HepG2 (cell line): ENCODE measurements around the gene RPL26. TPM values are rescaled to one million over a fixed set of nuclear protein-coding genes. Genes with fewer than 3 reads are reported as not detected.

Experiments
- ATAC-seq: fragments of 200-7000 bp; cut with Tn5 transposase; 3 replicates; pipeline ENCODE4 v1.9.1; 2020; ENCODE audit warnings: mild to moderate bottlenecking, moderate library complexity
- BruUV-seq: library from RNA; stranded (reverse); fragments of 400-500 nt; replicated peaks from 2 replicates; lab custom pipeline; 2021; lab: Mats Ljungman, UMichigan
- CTCF ChIA-PET: fragments of 300-600 bp; formaldehyde crosslinking; extraction: SDS; loops from one replicate; lab custom pipeline; 2021; ENCODE audit warnings: low total read pairs, inconsistent platforms, low intra/inter-chr PET ratio; lab: Yijun Ruan, JAX
- POLR2A ChIA-PET: fragments of 350-600 bp; sonication (Branson Sonifier 250); formaldehyde crosslinking; loops from one replicate; lab custom pipeline; 2020; ENCODE audit warnings: antibody characterized with exemption, inconsistent platforms; lab: Yijun Ruan, JAX
- DNase-seq: peaks from one replicate; pipeline ENCODE4 v3.0.0-alpha.2; 2015; ENCODE audit warnings: low spot score
- FAIRE-seq: peaks from 3 replicates; lab custom pipeline; 2011; peaks lifted over from hg19 to GRCh38; lab: Jason Lieb, UNC
- H2AFZ ChIP-seq: one replicate; pipeline ENCODE4 v1.6.1; 2011; ENCODE audit warnings: low read length, inconsistent platforms
- H3K27ac ChIP-seq: fragments of 300-600 bp; 3 replicates; pipeline ENCODE4 v1.8.0; 2011; ENCODE audit warnings: mixed run types, mild to moderate bottlenecking, mixed read lengths, low read length, inconsistent platforms; ENCODE audit not compliant: insufficient read depth; ENCODE audit errors: extremely low read length
- H3K27me3 ChIP-seq, 2 experiments: fragments of 200-600 bp in 1 of 2; 2 replicates in 1 of 2; 3 replicates in 1 of 2; pipeline versions ENCODE4 v1.6.0 to v1.8.0; 2011; ENCODE audit warnings: low read length in 2 of 2, mild to moderate bottlenecking in 2 of 2, moderate library complexity in 2 of 2, inconsistent platforms in 1 of 2; ENCODE audit not compliant: insufficient read depth in 2 of 2, control insufficient read depth in 1 of 2
- H3K36me3 ChIP-seq, 2 experiments: fragments of 200-600 bp in 1 of 2; replicated peaks in 1 of 2; 2 replicates in 1 of 2; 3 replicates in 1 of 2; pipeline versions ENCODE4 v1.5.1 to v1.8.0; 2011; ENCODE audit warnings: low read length in 2 of 2, inconsistent platforms in 1 of 2; ENCODE audit not compliant: insufficient read depth in 2 of 2, control insufficient read depth in 1 of 2
- H3K4me1 ChIP-seq: 2 replicates; pipeline ENCODE4 v1.5.1; 2012; ENCODE audit warnings: low read length, inconsistent platforms; ENCODE audit not compliant: insufficient read depth
- H3K4me2 ChIP-seq: 2 replicates; pipeline ENCODE4 v1.6.0; 2011; ENCODE audit warnings: low read depth, low read length, inconsistent platforms
- H3K4me3 ChIP-seq, 3 experiments: fragments of 200-600 bp in 1 of 3; sonication (generic), shearing (Covaris generic) in 1 of 3; replicated peaks in 1 of 3; 2 replicates each; pipeline ENCODE4 v1.5.1; 2011 to 2016; ENCODE audit warnings: low read length in 3 of 3, inconsistent platforms in 2 of 3, low read depth in 2 of 3, mild to moderate bottlenecking in 2 of 3, control low read depth in 1 of 3, mixed read lengths in 1 of 3; ENCODE audit not compliant: insufficient read depth in 1 of 3
- H3K79me2 ChIP-seq: one replicate; pipeline ENCODE4 v1.6.1; 2011; ENCODE audit warnings: low read length, inconsistent platforms; ENCODE audit not compliant: insufficient read depth
- H3K9ac ChIP-seq: 2 replicates; pipeline ENCODE4 v1.6.0; 2011; ENCODE audit warnings: mild to moderate bottlenecking, low read depth, low read length, inconsistent platforms; ENCODE audit not compliant: insufficient read depth
- H3K9me3 ChIP-seq: 2 replicates; pipeline ENCODE4 v1.5.1; 2012; ENCODE audit warnings: mild to moderate bottlenecking, low read length
- H4K20me1 ChIP-seq: 2 replicates; pipeline ENCODE4 v1.6.0; 2011; ENCODE audit warnings: inconsistent platforms, mild to moderate bottlenecking, low read length, moderate library complexity; ENCODE audit not compliant: insufficient read depth
- PRDM15 ChIP-seq: sonication (generic); formaldehyde crosslinking; IDR thresholded peaks from 2 replicates; pipeline ENCODE4 v1.4.0; 2020; ENCODE audit warnings: missing genetic modification reagents
- ZNF274 ChIP-seq: sonication (generic); formaldehyde crosslinking; IDR thresholded peaks from 2 replicates; pipeline ENCODE4 v1.5.1; 2020; ENCODE audit warnings: mild to moderate bottlenecking, missing genetic modification reagents
- ZNF441 ChIP-seq: sonication (generic); formaldehyde crosslinking; IDR thresholded peaks from 2 replicates; pipeline ENCODE4 v1.7.0; 2021; ENCODE audit warnings: missing genetic modification reagents, borderline replicate concordance
- ZNF569 ChIP-seq: sonication (generic); formaldehyde crosslinking; IDR thresholded peaks from 2 replicates; pipeline ENCODE4 v1.5.0; 2020; ENCODE audit warnings: mild to moderate bottlenecking, missing genetic modification reagents, moderate library complexity, borderline replicate concordance
- WGBS: methylation state at CpG from one replicate; pipeline ENCODE4 v1.1.6; 2017; ENCODE audit warnings: low lambda C conversion rate; 5-methylcytosine and 5-hydroxymethylcytosine counted together
- in situ Hi-C: cut with HindIII; loops from 2 replicates; pipeline ENCODE4 v1.10.0; 2017; ENCODE audit warnings: low pct_unique_long_range_greater_than_20kb; ENCODE audit not compliant: extremely low pct_ligation_motif_present
- intact Hi-C: fragments of 100-400 bp; cut with micrococcal nuclease; formaldehyde crosslinking; loops from one replicate; pipeline ENCODE4 v1.10.0; 2022; ENCODE audit not compliant: unreplicated experiment
- polyA plus RNA-seq, 8 experiments: library from polyadenylated mRNA; depleted of rRNA in 3 of 8; stranded (reverse) in 7 of 8; unstranded in 1 of 8; fragments of >200 nt; fragmentation: Illumina TruSeq in 4 of 8; extraction: Trizol in 4 of 8; gene quantifications; 2 replicates each; pipeline versions ENCODE4 v1.2.1 to v1.2.3, GENCODE V29; 2011 to 2016; ENCODE audit warnings: low read depth in 4 of 8, missing spikeins in 1 of 8, mixed read lengths in 1 of 8; ENCODE audit not compliant: insufficient read depth in 1 of 8
- total RNA-seq, 5 experiments: library from RNA; depleted of rRNA; stranded (reverse); fragments of >200 nt; fragmentation: Illumina TruSeq; extraction: Trizol; gene quantifications; 2 replicates each; pipeline ENCODE4 v1.2.3, GENCODE V29; 2016; ENCODE audit warnings: low read depth in 1 of 5

The RPL26 gene
- total and polyA plus RNA-seq, 2 of the 13 experiments (the other 11 are each of a cell fraction or from before 2014, with no cell fraction given) = 2,817 to 3,529 TPM

- TF ChIP-seq ZNF441 (no peak), ZNF274 (CRISPR knock-in tag) (no peak)
These were observed 9.9 kb upstream of the RPL26 start (continued) for GRCh38 chr17:8392674-8393469.

GRCh38 chr17:8392274-8392673, 9.3 kb upstream of the RPL26 start:
- ATAC-seq (peak; percentile 35), FAIRE-seq (no peak), DNase-seq (no peak)
- no peaks in the 10 kb centered on the region for H3K79me2 ChIP-seq
- TF ChIP-seq PRDM15 = peak; percentile 94
- TF ChIP-seq ZNF569 (CRISPR knock-in tag) = no peak
- intact Hi-C loops = no loop called here
- H3K9ac ChIP-seq = no peak overlapping the region
- POLR2A ChIA-PET = interaction anchor here (0.9 to 1.2 kb wide), 2 partner anchors 9 kb away, joined by 4 to 5 read pairs; partner anchors contain the start of gene RPL26
- no TSS peak for BruUV-seq
- H3K9me3 ChIP-seq = no peaks in the 10 kb centered on the region
- CTCF ChIA-PET = no interaction called here
- no peak overlapping the region for H2AFZ ChIP-seq
- H4K20me1 ChIP-seq = no peaks in the 10 kb centered on the region
- H3K4me1 ChIP-seq = peaks cover 11% of the 10 kb centered on the region
- H3K36me3 ChIP-seq = no peaks in the 10 kb centered on the region
- H3K27ac ChIP-seq = no peak overlapping the region
- WGBS = 57% methylated on average over 15 of the region's 18 CpGs
- peak overlapping the region; percentile 52 for H3K4me2 ChIP-seq
- peak overlapping the region in 1 of 3 experiments; percentile 32; a peak in 1 of 6 replicates for H3K4me3 ChIP-seq
- H3K27me3 ChIP-seq = peaks cover 0 to 29% of the 10 kb centered on the region in 2 experiments; a peak in 4 of 5 replicates
- in situ Hi-C loops = no loop called here
